ENCODE measurements around the gene LRRC26. TPM values are rescaled to one million over a fixed set of nuclear protein-coding genes. Genes with fewer than 3 reads are reported as not detected.
"Not testable (repeated sequence)": the region's sequence is repeated elsewhere in the genome, so short reads cannot be mapped to it uniquely, and the experiment has no call there.

LRRC26 gene
- total RNA-seq, 1 donor from 2014 or later = 0.26 TPM

GRCh38 chr9:137138722-137139467, 31.0 kb downstream of the LRRC26 start, which contains the start of gene GRIN1:
Gene GRIN1, plus strand, starts transcription at chr9:137139154. Its CDS starts 333 bp downstream, at chr9:137139487.
- FAIRE-seq = no peak
- peaks cover 27% of the 10 kb centered on the region for H3K27me3 ChIP-seq (ENCODE audit: control insufficient read depth, insufficient read depth, low read length)
- H3K36me3 ChIP-seq (ENCODE audit: control insufficient read depth, insufficient read depth, low read length) = no peaks in the 10 kb centered on the region
- DNase-seq (ENCODE audit: low read depth) = no peak
- no peak within 1 kb of the TSS for H3K4me3 ChIP-seq (ENCODE audit: low read depth, low read length)
- no peak for TF ChIP-seq CTCF (IDR thresholded peaks at IDR 0.05; ENCODE audit: insufficient read depth, low read length, severe bottlenecking)

- H3K4me3 ChIP-seq (ENCODE audit: low read depth, low read length) = no peak overlapping the region
- TF ChIP-seq CTCF (IDR thresholded peaks at IDR 0.05; ENCODE audit: insufficient read depth, low read length, severe bottlenecking) = no peak
- no peaks in the 10 kb centered on the region for H3K36me3 ChIP-seq (ENCODE audit: control insufficient read depth, insufficient read depth, low read length)
- FAIRE-seq = no peak
- no peak for DNase-seq (ENCODE audit: low read depth)
- peaks cover 25% of the 10 kb centered on the region for H3K27me3 ChIP-seq (ENCODE audit: control insufficient read depth, insufficient read depth, low read length)
Observed at GRCh38 chr9:137138058-137138721, 31.7 kb downstream of the LRRC26 start.

- Histone ChIP-seq H3K27me3 (ENCODE audit: control insufficient read depth, insufficient read depth, low read length) (peaks cover 25% of the 10 kb centered on the region), H3K4me3 (ENCODE audit: low read depth, low read length) (no peak overlapping the region), H3K36me3 (ENCODE audit: control insufficient read depth, insufficient read depth, low read length) (no peaks in the 10 kb centered on the region)
- DNase-seq (ENCODE audit: low read depth) (no peak), FAIRE-seq (no peak)
- TF ChIP-seq CTCF (IDR thresholded peaks at IDR 0.05; ENCODE audit: insufficient read depth, low read length, severe bottlenecking) = no peak
Observed at GRCh38 chr9:137136881-137137607, 32.8 kb downstream of the LRRC26 start.

- H3K4me3 ChIP-seq (ENCODE audit: low read depth, low read length) = no peak overlapping the region
- TF ChIP-seq CTCF (IDR thresholded peaks at IDR 0.05; ENCODE audit: insufficient read depth, low read length, severe bottlenecking) = no peak
- no peaks in the 10 kb centered on the region for H3K36me3 ChIP-seq (ENCODE audit: control insufficient read depth, insufficient read depth, low read length)
- peaks cover 25% of the 10 kb centered on the region for H3K27me3 ChIP-seq (ENCODE audit: control insufficient read depth, insufficient read depth, low read length)
- DNase-seq (ENCODE audit: low read depth) (no peak), FAIRE-seq (no peak)
Observed at GRCh38 chr9:137136261-137136880, 33.5 kb downstream of the LRRC26 start.

GRCh38 chr9:137135154-137135553, 34.7 kb downstream of the LRRC26 start:
- FAIRE-seq; H3K36me3 ChIP-seq (ENCODE audit: control insufficient read depth, insufficient read depth, low read length); DNase-seq (ENCODE audit: low read depth); H3K4me3 ChIP-seq (ENCODE audit: low read depth, low read length): not testable (repeated sequence)
- peaks cover 20% of the 10 kb centered on the region for H3K27me3 ChIP-seq (ENCODE audit: control insufficient read depth, insufficient read depth, low read length)

- Histone ChIP-seq H3K4me3 (ENCODE audit: low read depth, low read length) (no peak overlapping the region), H3K36me3 (ENCODE audit: control insufficient read depth, insufficient read depth, low read length) (no peaks in the 10 kb centered on the region), H3K27me3 (ENCODE audit: control insufficient read depth, insufficient read depth, low read length) (peaks cover 17% of the 10 kb centered on the region)
- FAIRE-seq (no peak), DNase-seq (ENCODE audit: low read depth) (no peak)
- TF ChIP-seq CTCF (IDR thresholded peaks at IDR 0.05; ENCODE audit: insufficient read depth, low read length, severe bottlenecking) = no peak
Observed at GRCh38 chr9:137134191-137134590, 35.7 kb downstream of the LRRC26 start.
